Neural cell (in vitro differentiated cells): ENCODE data around the gene CACNB2.

Source experiments
- CTCF ChIP-seq: fragments of 450-650 bp; IDR thresholded peaks from 2 replicates; pipeline ENCODE4 v1.5.1; 2014; ENCODE audit warnings: antibody characterized with exemption, mild to moderate bottlenecking, moderate library complexity; ENCODE audit not compliant: poor library complexity, severe bottlenecking
- EP300 ChIP-seq: fragments of 450-650 bp; conservative IDR thresholded peaks from 2 replicates; pipeline ENCODE4 v1.6.1; 2014; ENCODE audit warnings: antibody characterized with exemption, mild to moderate bottlenecking, moderate library complexity; ENCODE audit not compliant: poor library complexity, severe bottlenecking
- EZH2 ChIP-seq: fragments of 200-600, 300-800 bp; shearing (Covaris generic), sonication (generic); IDR thresholded peaks from 2 replicates; pipeline ENCODE4 v1.6.1; 2014; ENCODE audit warnings: antibody characterized with exemption, low read length, borderline replicate concordance, mild to moderate bottlenecking; ENCODE audit not compliant: insufficient read depth, poor library complexity, severe bottlenecking
- POLR2AphosphoS5 ChIP-seq: IDR thresholded peaks from 2 replicates; pipeline ENCODE4 v1.6.1; 2012
- RAD21 ChIP-seq: fragments of 450-650 bp; conservative IDR thresholded peaks from 2 replicates; pipeline ENCODE4 v1.6.1; 2014; ENCODE audit warnings: antibody characterized with exemption, mild to moderate bottlenecking, moderate library complexity
- REST ChIP-seq: IDR thresholded peaks from 2 replicates; pipeline ENCODE4 v1.6.1; 2012; ENCODE audit warnings: borderline replicate concordance

DNA sequence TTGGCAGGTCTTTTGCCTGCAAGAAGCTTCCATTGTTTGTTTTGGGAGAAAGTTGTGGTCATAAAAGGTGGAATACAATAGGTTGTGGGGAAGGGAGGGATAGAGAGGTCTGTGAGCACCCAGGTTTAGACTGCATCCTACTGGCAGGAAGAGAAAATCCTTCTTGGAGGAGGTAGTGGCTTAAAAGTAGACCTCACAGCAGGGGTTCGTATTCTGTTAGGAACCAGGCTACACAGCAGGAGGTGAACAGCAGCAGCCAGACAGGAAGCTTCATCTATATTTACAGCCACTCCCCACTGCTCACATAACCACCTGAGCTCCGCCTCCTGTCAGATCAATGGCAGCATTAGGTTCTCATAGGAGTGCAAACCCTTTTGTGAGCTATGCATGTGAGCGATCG is 265.9 kb downstream of the CACNB2 start:
- TF ChIP-seq EZH2 = no peak
- no peak for TF ChIP-seq REST
- no peak for TF ChIP-seq CTCF
- TF ChIP-seq POLR2AphosphoS5 = no peak
- TF ChIP-seq EP300 = no peak
- TF ChIP-seq RAD21 = no peak
